Peyer's patch (tissue), 4 donors: ENCODE results near the gene TDRD7.

Experiments used
- CTCF ChIP-seq, 6 experiments: fragments of 450-650 bp in 4 of 6; fragments of 200-600 bp in 2 of 6; sonication (generic) in 1 of 6; IDR thresholded peaks; one replicate each; pipeline ENCODE4 v1.5.1; 2017 to 2019; ENCODE audit warnings: antibody characterized with exemption in 6 of 6, mild to moderate bottlenecking in 3 of 6, moderate library complexity in 1 of 6
- POLR2A ChIP-seq, 2 donors: fragments of 450-650 bp; IDR thresholded peaks; one replicate each; pipeline ENCODE4 v1.5.1; 2017; ENCODE audit warnings: antibody characterized with exemption in 2 of 2, mild to moderate bottlenecking in 2 of 2, moderate library complexity in 2 of 2

GRCh38 chr9:97412626-97413385 is 910 bp downstream of the TDRD7 start:
- TF ChIP-seq CTCF (IDR thresholded peaks at IDR 0.05) (no peak), POLR2A (IDR thresholded peaks at IDR 0.05) (no peak)
